ENCODE measurements around the gene ERLEC1.

GRCh38 chr2:53859206-53860181, 72.7 kb downstream of the ERLEC1 start, which contains the start of gene GPR75:
- TF ChIP-seq RAD21 (IDR thresholded peaks at IDR 0.05; ENCODE audit: low read length), result no peak
- no peak for TF ChIP-seq CTCF (conservative IDR thresholded peaks at IDR 0.05; ENCODE audit: low read depth, low read length)
